ENCODE data around the gene TUB. TPM values are rescaled to one million over a fixed set of nuclear protein-coding genes. Genes with fewer than 3 reads are reported as not detected.
A peak's percentile ranks its signal among the peaks of the same experiment; 100 is the strongest.

The TUB gene
- total and polyA plus RNA-seq, 2 of the 8 experiments (the other 6 are each of a cell fraction or from before 2014, with no cell fraction given) = 15.3 to 31.3 TPM

DNA sequence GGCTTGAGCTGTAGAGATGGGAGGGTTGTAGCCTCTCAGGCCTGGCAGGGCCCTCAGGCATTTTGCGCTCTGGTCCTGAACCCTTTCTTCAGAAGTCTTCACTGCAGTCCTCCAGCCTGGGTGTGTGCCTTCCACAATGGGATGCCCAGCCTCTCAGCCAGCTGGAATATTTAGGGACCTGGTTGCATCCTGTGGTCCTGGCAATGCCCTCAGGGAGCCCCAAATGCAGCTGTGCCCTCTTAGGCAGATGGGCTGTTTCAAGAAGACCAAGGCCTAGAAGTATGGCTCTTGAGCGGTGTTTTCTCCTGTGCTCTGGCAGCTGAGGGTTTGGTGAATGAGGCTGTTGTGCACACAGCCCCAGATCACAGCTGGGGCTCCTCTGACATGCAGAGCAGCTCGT is 6.7 kb downstream of the TUB start:
- FAIRE-seq = no peak
- POLR2A ChIA-PET (ENCODE audit: partially characterized antibody) = interaction anchor here (0.6 to 1.6 kb wide), 4 partner anchors 11 to 81 kb away, joined by 3 to 8 read pairs (median 4); no protein-coding TSS in a partner anchor

More for the DNA sequence above, 6.7 kb downstream of the TUB start:
- Histone ChIP-seq H2BK120ac (replicated peaks; ENCODE audit: low read depth, low read length) (no peak overlapping the region), H4K20me1 (replicated peaks in 1 of 2; ENCODE audit: control insufficient read depth in 1 of 2, insufficient read depth in 2 of 2, low read length in 2 of 2) (peaks cover 4 to 36% of the 10 kb centered on the region in 2 experiments), H2BK12ac (ENCODE audit: low read depth, low read length) (peak overlapping the region; percentile 51; the same call in 1 of the 2 replicates), H3K18ac (ENCODE audit: extremely low read depth, low read length) (no peak overlapping the region), H3K4me3 (ENCODE audit: extremely low read depth in 1 of 4, insufficient read depth in 2 of 4, low read depth in 3 of 4, low read length in 4 of 4) (no peak overlapping the region), H3K23me2 (ENCODE audit: low read depth, low read length) (no peaks in the 10 kb centered on the region), H4K91ac (replicated peaks; ENCODE audit: insufficient read length, low read length) (no peak overlapping the region), H4K8ac (ENCODE audit: extremely low read depth, insufficient read depth, low read length) (no peak overlapping the region; the same call in 1 of the 2 replicates), H3K79me1 (ENCODE audit: low read depth, low read length) (peaks cover 23% of the 10 kb centered on the region), H3K36me3 (ENCODE audit: control insufficient read depth in 2 of 4, insufficient read depth in 4 of 4, low read length in 3 of 4) (no peaks in the 10 kb centered on the region; a peak in 1 of 8 replicates), H3K27me3 (replicated peaks in 1 of 4; ENCODE audit: control insufficient read depth in 3 of 4, extremely low read depth in 1 of 4, insufficient read depth in 3 of 4, low read length in 3 of 4) (peaks cover 0 to 1% (median under 1%) of the 10 kb centered on the region in 4 experiments; a peak in 3 of 7 replicates), H3K4ac (replicated peaks; ENCODE audit: insufficient read length, low read depth, low read length) (no peak overlapping the region), H3K4me2 (ENCODE audit: insufficient read depth in 1 of 2, low read depth in 2 of 2, low read length in 2 of 2) (no peak overlapping the region), H2BK5ac (ENCODE audit: low read depth, low read length) (no peak overlapping the region), H4K5ac (ENCODE audit: insufficient read length, low read depth, low read length) (no peak overlapping the region), H2AK5ac (ENCODE audit: low read depth, low read length) (no peak overlapping the region), H3K27ac (ENCODE audit: low read depth, low read length) (no peak overlapping the region), H2BK15ac (ENCODE audit: low read length) (0 out of 2 replicates have a peak overlapping the region, but pooled peaks have one; percentile 9), H3K14ac (ENCODE audit: insufficient read length) (no peak overlapping the region), H3K9me3 (ENCODE audit: insufficient read depth in 2 of 2, low read depth in 1 of 2, low read length in 1 of 2) (no peaks in the 10 kb centered on the region), H3K79me2 (ENCODE audit: control insufficient read depth in 1 of 2, insufficient read depth in 2 of 2, low read length in 2 of 2) (peaks cover 0 to 27% of the 10 kb centered on the region in 2 experiments; a peak in 2 of 4 replicates), H3K23ac (ENCODE audit: insufficient read length) (no peak overlapping the region), H3K4me1 (replicated peaks in 1 of 4; ENCODE audit: control insufficient read depth in 3 of 4, insufficient read depth in 4 of 4, low read length in 3 of 4) (peaks cover 9 to 41% (median 24%) of the 10 kb centered on the region in 4 experiments), H3K56ac (replicated peaks; ENCODE audit: insufficient read length, low read depth, low read length) (no peak overlapping the region), H3K9ac (replicated peaks in 1 of 4; ENCODE audit: extremely low read depth in 1 of 4, low read depth in 3 of 4, low read length in 3 of 4) (no peak overlapping the region), H2AFZ (ENCODE audit: low read length) (no peak overlapping the region), H2BK20ac (ENCODE audit: low read length) (no peak overlapping the region)
- 85% methylated on average over 3 of the region's 3 CpGs; no CpG with 5 or more reads in 1 of the 2 experiments for WGBS, 2 experiments (ENCODE audit: extremely low coverage in 1 of 2, insufficient coverage in 1 of 2, insufficient read length in 1 of 2, insufficient replicate concordance in 2 of 2, low coverage in 1 of 2, low lambda C conversion rate in 2 of 2, missing lambda C conversion rate in 1 of 2)
- no peak for TF ChIP-seq EP300 (IDR thresholded peaks at IDR 0.05; ENCODE audit: borderline replicate concordance in 1 of 2, low read depth in 2 of 2, low read length in 2 of 2)
- CTCF ChIA-PET (ENCODE audit: partially characterized antibody) = interaction anchor here (1.0 to 30.2 kb wide), 15 partner anchors 10 to 197 kb away, joined by 3 to 1283 read pairs (median 74); partner anchors contain the start of gene EIF3F
- DNase-seq (ENCODE audit: low read depth in 1 of 2, low spot score in 2 of 2) = no peak
